ENCODE results near the gene FNDC3B.

FNDC3B gene

DNA sequence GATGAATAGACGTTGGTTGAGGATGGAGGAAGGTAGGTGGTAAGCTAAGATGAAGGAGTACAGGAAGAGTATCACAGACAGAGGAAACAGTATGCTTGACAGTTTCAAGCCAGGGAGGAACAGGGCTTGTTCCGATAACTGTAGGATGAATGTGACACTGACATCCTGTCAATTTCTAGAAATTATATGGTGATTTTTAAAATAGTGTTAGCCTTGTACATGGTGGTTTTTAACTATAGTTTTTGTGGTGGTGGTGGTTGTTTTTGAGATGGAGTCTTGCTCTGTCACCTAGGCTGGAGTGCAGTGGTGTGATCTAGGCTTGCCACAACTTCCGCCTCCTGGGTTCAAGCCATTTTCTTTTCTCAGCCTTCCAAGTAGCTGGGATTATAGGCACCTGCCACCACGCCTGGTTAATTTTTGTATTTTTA lies 92.8 kb downstream of the FNDC3B start:
- in situ Hi-C loops (cut with HindIII; ENCODE audit: low sequenced_read_pairs), result no loop called here

DNA sequence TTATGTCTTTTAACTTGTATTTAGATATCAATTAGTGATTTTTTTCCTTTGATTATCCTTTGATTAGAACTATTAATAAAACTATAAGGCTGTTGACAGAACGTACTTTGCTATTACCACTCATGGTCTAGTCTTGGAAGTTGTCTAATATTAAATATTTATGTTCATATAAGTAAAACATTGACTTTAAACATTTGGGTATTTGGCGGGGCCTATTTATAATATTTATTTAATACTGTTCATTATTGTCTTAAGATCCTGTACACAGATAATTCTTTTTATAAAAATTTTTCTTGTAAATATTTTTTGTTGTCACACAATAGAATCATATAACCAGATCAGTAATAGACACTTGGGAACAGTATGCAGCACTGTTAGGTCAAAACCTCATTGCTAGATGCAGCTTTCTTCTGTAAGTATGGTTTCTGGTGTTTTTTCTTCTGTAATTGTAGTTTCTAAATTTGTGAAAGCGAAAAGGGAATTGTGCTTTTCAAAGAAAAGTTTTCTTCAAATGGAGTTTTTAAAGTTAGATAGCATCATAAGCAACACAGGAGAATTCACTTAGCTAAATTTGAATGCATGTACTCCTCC lies 93.4 kb downstream of the FNDC3B start:
- in situ Hi-C loops (cut with HindIII; ENCODE audit: low sequenced_read_pairs), result no loop called here

DNA sequence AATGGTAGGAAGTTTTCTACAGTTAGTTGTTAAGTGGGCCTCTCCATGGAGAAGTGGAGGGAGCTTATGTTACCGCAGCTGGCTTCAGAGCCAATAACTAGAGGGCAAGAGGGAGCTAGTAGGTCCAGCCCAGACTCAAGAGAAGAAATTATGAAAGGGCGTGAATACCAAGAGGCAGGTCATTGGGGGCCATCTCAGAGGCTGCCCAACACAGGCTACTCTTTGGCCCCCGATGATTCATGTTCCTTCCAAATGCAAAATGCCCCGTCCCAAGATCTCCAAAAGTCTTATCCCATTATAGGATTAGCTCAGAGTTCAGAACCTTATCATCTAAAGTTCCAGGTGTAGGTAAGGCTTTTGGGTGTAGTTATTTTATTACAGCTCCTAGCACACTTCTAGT lies 94.5 kb downstream of the FNDC3B start:
- in situ Hi-C loops (cut with HindIII; ENCODE audit: low sequenced_read_pairs), result no loop called here

DNA sequence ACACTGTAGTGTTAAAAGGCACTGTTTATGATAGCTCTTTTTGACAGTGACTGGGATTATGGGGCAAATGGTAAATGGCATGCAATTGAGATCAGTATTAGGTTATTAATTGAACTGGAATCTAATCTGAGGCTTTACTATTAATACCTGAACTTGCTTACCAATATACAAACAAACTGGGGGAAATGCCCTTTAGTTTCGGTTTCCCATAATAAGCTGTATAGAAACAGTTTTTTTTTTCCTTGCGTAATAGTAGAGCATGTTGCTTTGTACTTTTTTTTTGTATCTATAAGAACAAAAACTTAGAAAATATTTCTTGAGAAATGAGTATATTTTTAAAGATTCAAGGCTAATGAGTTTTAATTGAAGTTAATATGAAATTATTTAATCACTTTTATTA lies 95.0 kb downstream of the FNDC3B start:
- in situ Hi-C loops (cut with HindIII; ENCODE audit: low sequenced_read_pairs), result no loop called here

DNA sequence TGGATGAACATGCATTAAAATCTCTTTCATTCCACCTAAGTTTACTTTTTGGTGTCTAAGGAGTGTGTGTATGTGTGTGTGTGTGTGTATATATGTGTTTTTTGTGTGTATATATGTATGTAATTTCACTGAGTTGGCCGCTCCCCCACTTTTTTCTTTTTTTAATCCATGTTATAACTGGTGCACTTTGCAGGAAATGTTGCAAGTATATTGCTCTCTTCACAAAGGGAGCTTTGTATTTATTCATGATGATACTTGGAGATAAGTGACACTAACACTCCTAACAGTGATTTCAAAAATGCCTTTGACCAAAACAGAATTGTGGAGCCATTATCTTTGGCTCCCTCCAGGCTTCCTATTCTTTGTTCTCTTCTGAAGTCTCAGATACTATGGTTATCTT lies 95.8 kb downstream of the FNDC3B start:
- in situ Hi-C loops (cut with HindIII; ENCODE audit: low sequenced_read_pairs), result no loop called here

DNA sequence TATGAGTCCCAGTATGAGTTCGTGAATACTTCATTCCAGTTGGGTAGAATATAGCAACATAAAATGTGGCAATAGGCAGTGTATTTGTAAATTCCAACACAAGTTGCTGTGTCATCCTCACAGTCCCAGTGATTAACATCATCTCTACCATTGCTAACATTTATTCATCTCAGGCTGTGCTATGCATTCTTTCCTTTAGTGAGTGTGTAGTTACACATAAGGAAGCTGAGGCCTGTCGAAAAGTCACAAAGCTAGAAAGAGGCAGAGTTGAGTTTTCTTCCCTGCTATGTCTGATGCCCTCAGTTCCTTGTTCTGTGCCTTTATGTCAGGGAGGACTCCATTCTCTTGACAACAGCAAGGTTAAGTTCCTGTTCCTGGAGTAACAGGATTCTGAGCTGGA lies 96.4 kb downstream of the FNDC3B start:
- in situ Hi-C loops (cut with HindIII; ENCODE audit: low sequenced_read_pairs), result no loop called here

DNA sequence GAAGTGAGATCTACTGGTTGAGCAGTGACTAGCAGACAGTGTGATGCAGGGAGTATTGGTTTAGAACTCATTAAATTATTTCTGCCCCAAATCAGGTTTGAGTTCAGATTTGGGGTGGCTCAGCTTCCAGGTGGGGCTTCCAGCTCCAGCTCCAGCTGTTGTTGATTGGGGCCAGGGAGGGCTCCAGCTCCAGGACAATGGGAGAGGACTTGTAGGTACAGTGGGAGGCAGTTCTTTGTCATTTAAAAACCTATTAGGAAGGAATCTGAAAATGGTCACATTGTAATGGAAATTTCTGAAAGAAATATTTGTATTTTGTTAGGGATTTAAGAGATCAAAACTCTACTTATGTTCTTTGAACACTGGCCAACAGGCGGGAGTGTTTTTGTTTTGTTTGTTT lies 97.0 kb downstream of the FNDC3B start:
- in situ Hi-C loops (cut with HindIII; ENCODE audit: low sequenced_read_pairs), result no loop called here

DNA sequence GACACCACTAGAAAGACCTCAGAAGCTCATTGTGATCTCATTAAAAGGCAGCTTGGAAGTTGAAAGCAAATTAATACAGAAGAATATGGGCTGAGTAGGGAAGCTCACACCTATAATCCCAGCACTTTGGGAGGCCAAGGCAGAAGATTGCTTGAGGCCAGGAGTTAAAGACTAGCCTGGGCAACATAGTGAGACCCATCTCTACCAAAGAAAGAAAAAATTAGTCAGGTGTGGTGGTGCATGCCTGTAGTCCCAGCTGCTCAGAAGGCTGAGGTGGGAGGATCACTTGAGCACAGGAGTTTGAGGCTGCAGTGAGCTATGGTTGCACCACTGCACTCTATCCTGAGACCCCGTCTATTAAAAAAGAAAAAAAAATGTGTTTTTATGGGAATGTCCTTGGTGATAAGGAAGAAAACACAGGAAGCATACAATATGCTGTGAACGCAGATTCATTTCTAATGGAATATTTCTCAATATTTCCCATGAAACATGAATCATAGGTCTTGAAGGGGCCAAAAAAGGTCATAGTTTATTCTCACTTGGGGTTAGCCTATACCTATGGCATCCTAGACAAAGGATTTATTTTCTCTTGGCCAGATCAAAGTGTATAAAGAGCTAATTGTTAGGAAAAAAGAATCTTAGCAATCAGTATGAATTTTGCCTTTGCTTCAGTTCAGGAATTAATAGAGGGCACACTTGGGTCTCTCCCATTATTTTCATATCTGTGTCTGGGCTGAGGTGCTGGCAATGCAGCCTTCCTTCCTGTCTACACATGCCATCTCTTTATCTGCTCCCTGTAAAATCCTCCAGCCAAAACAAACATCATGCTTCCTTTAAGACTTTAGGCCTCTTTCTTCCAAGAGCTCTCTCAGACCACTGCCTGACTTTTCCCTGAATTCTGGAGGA lies 98.2 kb downstream of the FNDC3B start:
- in situ Hi-C loops (cut with HindIII; ENCODE audit: low sequenced_read_pairs), result no loop called here

DNA sequence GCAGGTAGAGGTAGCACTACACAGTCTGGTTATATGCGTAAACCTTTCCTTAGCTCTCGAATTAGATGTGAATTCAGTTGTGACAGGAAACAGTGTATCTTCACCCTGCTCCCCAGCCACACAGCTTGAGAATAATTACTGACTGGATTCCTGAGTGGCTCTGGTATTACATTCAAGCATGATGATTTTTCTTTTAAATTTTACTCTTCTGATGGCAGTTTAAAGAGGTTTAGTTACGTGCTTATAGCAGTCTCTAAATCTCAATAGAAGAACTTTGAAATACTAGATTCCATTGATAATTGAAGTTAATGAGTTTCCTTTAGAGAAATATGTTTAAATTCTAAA lies 98.8 kb downstream of the FNDC3B start:
- in situ Hi-C loops (cut with HindIII; ENCODE audit: low sequenced_read_pairs), result no loop called here

DNA sequence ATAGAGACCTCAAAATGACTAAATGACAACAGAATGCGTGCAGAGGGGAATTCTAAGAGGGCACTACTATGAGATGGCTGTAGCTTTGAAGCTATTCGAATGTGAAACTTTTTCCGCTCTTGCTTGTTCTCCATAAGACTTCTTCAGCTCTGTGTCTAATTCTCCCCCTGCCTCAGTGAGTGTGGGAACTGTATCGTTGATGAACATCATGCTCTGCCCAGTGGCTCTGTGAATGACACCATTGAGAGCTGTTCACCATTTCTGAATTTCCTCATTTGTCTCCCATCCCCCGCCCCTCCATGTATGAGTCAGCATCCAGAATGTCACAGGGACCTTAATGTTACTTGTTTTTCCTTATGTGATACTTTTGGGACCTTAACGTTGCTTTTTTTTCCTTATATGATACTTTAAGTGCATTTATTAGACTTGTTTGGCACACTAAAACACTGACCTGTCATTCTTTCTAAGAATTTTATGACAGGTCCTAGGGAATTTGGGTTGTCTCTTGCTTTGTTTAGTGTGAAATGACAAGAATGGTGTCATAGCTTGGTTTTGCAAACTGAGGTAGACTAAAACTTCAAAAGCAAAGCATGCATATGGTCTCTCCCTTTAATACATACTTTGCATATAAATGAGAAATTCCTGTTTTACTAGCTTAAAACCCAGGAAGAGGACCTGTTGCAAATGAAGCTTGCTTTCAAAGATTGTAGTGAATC lies 99.6 kb downstream of the FNDC3B start:
- in situ Hi-C loops (cut with HindIII; ENCODE audit: low sequenced_read_pairs), result no loop called here

DNA sequence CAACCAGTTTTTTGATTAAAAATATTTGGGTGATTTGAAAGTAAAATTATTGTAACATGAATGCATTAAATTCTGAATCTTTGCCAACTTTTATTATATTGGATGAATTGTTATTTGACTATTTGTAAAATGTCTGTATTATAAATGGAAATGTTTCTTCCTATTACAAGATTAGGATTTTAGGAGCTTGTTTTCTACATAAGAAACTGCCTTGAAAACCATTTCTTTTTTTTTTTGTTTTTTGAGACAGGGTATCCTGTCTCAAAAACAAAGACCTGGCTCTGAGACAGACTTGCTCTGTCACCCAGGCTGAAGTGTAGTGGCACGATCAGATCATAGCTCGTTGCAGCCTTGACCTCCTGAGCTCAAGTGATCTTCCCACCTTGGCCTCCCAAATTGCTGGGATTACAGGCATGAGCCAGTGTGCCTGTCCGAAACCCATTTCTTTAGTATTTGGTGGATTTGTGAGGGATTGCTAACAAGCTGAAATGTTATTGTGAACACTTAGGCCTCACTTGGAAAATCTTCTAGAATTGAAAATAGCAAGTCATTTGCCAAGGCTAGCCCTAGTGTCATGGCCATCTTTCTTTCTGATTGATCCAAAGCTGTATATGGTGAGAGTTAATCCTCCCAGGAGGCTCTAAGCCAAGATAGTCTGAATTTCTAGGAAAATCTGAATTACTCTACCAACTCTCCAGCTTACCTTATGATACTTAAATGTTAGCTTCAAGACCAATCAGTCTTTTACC lies 100.3 kb downstream of the FNDC3B start:
- in situ Hi-C loops (cut with HindIII; ENCODE audit: low sequenced_read_pairs), result no loop called here

DNA sequence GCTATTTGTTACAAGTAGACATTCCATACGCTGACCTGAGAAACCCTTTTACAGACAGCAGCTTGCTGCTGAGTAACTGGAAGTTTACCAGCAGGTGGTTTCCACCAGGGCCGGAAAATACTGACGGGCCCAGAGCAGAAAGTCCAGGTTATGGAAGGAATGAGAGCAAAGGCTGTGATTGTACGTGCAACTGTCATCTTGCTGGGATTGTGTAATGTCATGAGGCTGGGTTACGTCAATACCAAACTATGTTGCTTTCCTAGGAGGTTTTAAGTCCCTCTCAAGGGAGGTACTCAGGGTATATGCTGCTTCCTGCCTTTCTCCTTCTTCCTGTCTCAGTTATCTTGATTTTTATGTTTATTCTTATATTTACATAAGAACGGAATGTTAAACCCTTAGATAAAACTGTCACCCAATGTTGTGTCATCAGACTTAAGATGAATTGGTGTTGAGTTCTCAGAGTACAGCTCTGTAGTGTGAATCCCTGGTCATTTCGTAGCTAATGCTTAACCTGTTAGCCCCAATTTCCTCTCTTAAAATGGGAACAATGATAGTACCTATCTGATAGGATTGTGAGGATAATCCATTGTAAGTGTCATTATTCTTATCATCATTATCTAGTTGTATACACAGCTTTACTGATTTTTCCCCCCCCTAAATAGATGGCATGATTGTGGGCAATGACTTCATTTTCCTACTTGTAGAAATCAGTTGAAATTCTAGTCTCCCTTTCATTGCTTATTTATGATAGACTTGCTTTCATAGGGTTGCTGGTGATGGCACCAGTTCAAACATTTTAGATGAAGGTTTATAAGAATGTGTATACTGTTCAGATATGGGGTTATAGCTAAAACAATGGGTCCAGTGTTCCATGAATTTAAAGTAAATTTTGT lies 101.4 kb downstream of the FNDC3B start:
- in situ Hi-C loops (cut with HindIII; ENCODE audit: low sequenced_read_pairs), result no loop called here

DNA sequence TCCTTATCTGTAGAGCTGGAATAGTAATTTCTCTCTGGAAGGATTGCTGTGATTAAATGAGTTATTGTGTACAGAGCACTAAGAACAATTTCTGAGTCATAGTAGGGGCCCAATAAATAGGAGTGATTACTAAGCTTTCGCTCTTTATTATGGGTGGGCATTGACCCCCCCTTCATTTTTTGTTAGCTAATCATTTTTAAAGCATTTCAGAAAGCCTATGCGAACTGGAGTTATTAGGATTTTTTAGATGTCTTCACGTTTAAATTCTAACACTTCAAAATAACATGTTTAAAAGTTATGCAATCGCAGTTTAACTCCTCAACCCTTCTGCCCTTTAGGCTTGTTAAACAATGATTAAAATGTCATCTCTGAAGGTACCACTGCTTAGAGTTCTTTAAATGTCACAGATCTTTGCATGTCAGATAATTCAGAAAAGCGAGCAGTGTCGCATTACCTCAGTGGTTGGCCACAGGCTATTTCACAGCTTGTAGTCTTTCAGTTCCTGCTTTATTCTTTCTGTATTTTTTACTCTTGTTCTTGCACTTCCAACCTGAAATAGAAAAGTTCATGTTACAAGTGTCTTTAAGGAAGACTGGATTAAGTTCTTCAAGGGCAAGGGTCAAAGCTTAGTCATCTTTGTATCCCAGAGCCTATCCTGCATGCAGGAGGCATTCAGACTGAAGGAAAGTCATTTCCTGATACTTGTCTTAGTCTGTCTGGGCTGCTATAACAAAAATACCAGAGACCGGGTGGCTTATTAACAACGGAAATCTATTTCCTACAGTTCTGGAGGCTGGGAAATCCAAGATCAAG lies 102.9 kb downstream of the FNDC3B start:
- in situ Hi-C loops (cut with HindIII; ENCODE audit: low sequenced_read_pairs), result no loop called here

DNA sequence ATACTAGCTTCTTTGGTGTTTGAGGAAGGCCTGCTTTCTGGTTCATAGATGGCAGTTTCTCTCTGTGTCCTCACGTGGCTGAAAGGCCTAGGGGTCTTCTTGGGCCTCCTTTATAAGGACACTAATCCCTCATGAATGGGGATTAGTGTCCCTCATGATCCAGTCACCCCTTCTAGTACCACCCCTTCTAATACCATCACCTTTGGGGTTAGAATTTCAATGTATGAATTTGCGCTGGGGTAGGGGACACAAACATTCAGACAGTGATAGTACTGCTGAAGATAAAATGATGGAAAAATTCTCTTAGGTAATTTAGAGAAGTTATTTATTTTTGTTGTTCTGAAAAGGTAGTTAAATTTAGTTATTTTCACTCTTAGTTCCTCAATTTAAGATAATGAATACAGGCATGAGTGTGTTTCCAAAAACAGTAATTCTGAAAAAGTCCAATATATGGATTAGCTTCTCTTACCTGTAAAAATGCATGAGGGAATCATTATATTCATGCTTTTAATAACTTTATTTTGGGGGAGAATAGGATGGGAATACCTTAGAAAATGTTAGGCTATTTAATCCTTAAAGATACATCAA lies 103.6 kb downstream of the FNDC3B start:
- in situ Hi-C loops (cut with HindIII; ENCODE audit: low sequenced_read_pairs), result no loop called here

DNA sequence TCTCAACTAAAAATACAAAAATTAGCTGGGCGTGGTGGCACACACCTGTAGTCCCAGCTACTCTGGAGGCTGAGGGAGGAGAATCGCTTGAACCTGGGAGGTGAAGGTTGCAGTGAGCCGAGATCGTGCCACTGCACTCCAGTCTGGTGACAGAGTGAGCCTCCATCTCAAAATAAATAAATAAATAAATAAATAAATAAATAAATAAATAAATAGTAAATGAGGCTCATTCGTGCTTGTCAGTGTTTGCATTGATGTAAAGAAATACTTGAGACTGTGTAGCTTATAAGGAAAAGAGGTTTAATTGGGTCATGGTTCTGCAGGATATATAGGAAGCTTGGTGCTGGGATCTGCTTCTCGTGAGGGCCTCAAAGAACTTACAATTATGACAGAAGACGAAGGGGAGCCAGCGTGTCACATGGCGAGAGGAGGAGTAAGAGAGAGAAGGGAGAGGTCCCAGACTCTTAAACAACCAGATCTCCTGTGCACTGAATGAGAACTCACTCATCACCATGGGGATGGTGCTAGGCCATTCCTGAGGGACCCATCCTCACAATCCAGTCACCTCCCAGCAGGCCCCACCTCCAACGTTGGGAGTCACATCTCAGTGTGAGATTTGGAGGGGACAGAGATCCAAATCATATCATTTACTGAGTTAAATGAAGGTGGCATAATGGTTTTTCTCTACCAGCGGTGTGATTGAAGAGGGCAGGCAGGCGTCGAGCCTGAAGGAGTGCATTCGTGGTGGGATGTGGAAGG lies 104.5 kb downstream of the FNDC3B start:
- in situ Hi-C loops (cut with HindIII; ENCODE audit: low sequenced_read_pairs), result no loop called here

DNA sequence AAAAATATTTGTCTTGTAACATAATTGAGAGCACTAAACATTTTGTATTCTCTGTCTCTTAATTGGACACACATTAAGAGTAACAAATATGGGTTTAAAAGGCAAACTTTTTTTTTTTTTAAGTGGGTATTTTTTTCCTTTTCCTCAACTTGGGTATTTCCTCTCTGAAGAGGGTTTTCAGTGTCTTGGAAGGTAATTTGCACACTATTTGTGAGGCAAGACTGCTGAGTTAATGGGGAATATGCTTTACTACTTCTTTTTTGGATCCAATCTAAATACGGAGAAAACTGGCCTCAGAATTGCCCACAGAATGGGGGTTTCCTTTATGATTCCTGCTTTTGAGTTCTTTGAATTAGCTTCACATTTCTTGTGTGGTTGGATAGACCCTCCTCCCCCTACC lies 105.2 kb downstream of the FNDC3B start:
- in situ Hi-C loops (cut with HindIII; ENCODE audit: low sequenced_read_pairs), result no loop called here

DNA sequence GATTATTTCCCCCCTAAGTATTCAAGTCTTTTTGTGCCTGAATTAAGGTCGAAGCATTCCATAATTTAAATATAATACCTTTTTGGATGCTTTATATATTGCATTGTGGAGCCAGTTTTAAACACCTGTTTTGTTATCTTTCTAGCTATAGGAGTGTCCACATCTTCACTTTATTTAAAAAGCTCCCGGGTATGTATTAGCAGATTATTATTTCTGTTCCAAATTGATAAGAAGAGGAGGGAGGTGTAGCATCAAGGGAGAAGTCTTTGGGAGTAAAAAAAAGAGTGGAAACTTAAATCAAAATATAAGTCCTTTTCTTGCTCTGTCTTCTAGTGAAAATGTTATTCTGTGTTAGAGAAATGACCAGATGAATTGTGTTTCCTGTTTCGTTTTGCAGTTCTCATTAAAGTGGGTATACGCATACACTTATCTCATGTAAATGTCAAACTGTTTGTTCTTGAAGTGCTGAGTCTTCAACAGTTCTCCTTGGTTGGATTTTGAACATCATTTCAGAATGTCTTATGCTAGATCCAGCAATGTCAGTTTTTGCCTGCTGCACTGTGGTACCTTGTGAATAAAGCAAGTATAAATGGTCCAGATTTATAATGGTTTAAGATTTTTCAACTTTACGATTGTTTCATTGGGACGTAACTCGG lies 105.8 kb downstream of the FNDC3B start:
- in situ Hi-C loops (cut with HindIII; ENCODE audit: low sequenced_read_pairs), result no loop called here

DNA sequence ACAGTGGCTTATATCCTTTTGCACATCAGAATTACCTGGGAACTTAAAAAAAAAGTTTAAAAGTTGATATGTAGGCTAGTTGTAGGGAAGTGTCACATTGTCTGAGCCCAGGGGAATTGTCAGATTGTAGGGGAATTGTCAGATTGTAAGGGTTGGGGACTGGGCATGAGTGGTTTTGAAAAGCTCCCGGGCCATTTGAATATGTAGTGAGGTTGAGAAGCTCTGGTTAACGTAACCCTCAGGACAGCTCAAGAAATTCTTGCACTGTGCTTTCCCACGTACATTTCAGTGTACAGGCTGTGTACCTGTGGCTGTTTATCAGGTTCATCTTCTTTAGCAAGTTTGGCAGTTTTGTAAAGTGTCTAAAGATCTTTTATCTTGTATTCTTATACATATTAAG lies 107.0 kb downstream of the FNDC3B start:
- in situ Hi-C loops (cut with HindIII; ENCODE audit: low sequenced_read_pairs), result no loop called here

Data from endothelial cell of hepatic sinusoid (primary cell).